ENCODE measurements around the gene MT1M. TPM values are rescaled to one million over a fixed set of nuclear protein-coding genes. Genes with fewer than 3 reads are reported as not detected.

The MT1M gene
- total RNA-seq, 1 experiment from 2014 or later, result 0.49 TPM

- H3K27me3 ChIP-seq (replicated peaks; ENCODE audit: insufficient read depth, low read depth, low read length, poor library complexity), result no peaks in the 10 kb centered on the region
- peaks cover 24% of the 10 kb centered on the region for H3K4me1 ChIP-seq (ENCODE audit: insufficient read depth, low read length, poor library complexity, severe bottlenecking)
- CTCF ChIA-PET, result no interaction called here
- H3K4me3 ChIP-seq (ENCODE audit: low read depth, low read length, poor library complexity, severe bottlenecking), result no peak overlapping the region
- intact Hi-C loops (cut with micrococcal nuclease; ENCODE audit: unreplicated experiment), result loop anchor here (5.0 kb wide), 2 partner anchors 77 to 97 kb away; partner anchors contain the start of gene MT1X
- H3K27ac ChIP-seq (ENCODE audit: low read depth, low read length, poor library complexity, severe bottlenecking), result no peak overlapping the region
- TF ChIP-seq EZH2 (IDR thresholded peaks at IDR 0.05; ENCODE audit: borderline replicate concordance, low read depth, low read length, poor library complexity, severe bottlenecking) (no peak), CTCF (conservative IDR thresholded peaks at IDR 0.05; ENCODE audit: low read depth, low read length) (no peak)
- BruUV-seq (replicated peaks), result no TSS peak
- no peaks in the 10 kb centered on the region for H3K9me3 ChIP-seq (ENCODE audit: low read depth, low read length, poor library complexity, severe bottlenecking)
- no peak for DNase-seq (ENCODE audit: low spot score)
- POLR2A ChIA-PET (ENCODE audit: low non-redundant PET), result no interaction called here
- H3K36me3 ChIP-seq (ENCODE audit: insufficient read depth, low read length, poor library complexity, severe bottlenecking), result no peaks in the 10 kb centered on the region
These were observed 27.5 kb upstream of the MT1M start for GRCh38 chr16:56604966-56605365.

GRCh38 chr16:56605475-56605874 is 27.0 kb upstream of the MT1M start:
- POLR2A ChIA-PET (ENCODE audit: low non-redundant PET), result no interaction called here
- Histone ChIP-seq H3K36me3 (ENCODE audit: insufficient read depth, low read length, poor library complexity, severe bottlenecking) (no peaks in the 10 kb centered on the region), H3K27ac (ENCODE audit: low read depth, low read length, poor library complexity, severe bottlenecking) (no peak overlapping the region), H3K4me1 (ENCODE audit: insufficient read depth, low read length, poor library complexity, severe bottlenecking) (peaks cover 29% of the 10 kb centered on the region), H3K9me3 (ENCODE audit: low read depth, low read length, poor library complexity, severe bottlenecking) (no peaks in the 10 kb centered on the region), H3K4me3 (ENCODE audit: low read depth, low read length, poor library complexity, severe bottlenecking) (no peak overlapping the region), H3K27me3 (replicated peaks; ENCODE audit: insufficient read depth, low read depth, low read length, poor library complexity) (no peaks in the 10 kb centered on the region)
- no TSS peak for BruUV-seq (replicated peaks)
- intact Hi-C loops (cut with micrococcal nuclease; ENCODE audit: unreplicated experiment), result loop anchor here (5.0 kb wide), 1 partner anchor 77 kb away; the partner anchor contains the start of gene MT1X
- CTCF ChIA-PET, result no interaction called here
- DNase-seq (ENCODE audit: low spot score), result no peak
- TF ChIP-seq CTCF (conservative IDR thresholded peaks at IDR 0.05; ENCODE audit: low read depth, low read length), result no peak
- no peak for TF ChIP-seq EZH2 (IDR thresholded peaks at IDR 0.05; ENCODE audit: borderline replicate concordance, low read depth, low read length, poor library complexity, severe bottlenecking)

- no peak overlapping the region for H3K4me3 ChIP-seq (ENCODE audit: low read depth, low read length, poor library complexity, severe bottlenecking)
- POLR2A ChIA-PET (ENCODE audit: low non-redundant PET), result no interaction called here
- CTCF ChIA-PET, result interaction anchor here (1.0 kb wide), 1 partner anchor 37 kb away, joined by 3 read pairs; no protein-coding TSS in a partner anchor
- H3K27ac ChIP-seq (ENCODE audit: low read depth, low read length, poor library complexity, severe bottlenecking), result no peak overlapping the region
- no peaks in the 10 kb centered on the region for H3K36me3 ChIP-seq (ENCODE audit: insufficient read depth, low read length, poor library complexity, severe bottlenecking)
- BruUV-seq (replicated peaks), result no TSS peak
- no peaks in the 10 kb centered on the region for H3K27me3 ChIP-seq (replicated peaks; ENCODE audit: insufficient read depth, low read depth, low read length, poor library complexity)
- no peak for DNase-seq (ENCODE audit: low spot score)
- intact Hi-C loops (cut with micrococcal nuclease; ENCODE audit: unreplicated experiment), result loop anchor here (5.0 kb wide), 1 partner anchor 76 kb away; the partner anchor contains the start of gene MT1X
- TF ChIP-seq CTCF (conservative IDR thresholded peaks at IDR 0.05; ENCODE audit: low read depth, low read length) (no peak), EZH2 (IDR thresholded peaks at IDR 0.05; ENCODE audit: borderline replicate concordance, low read depth, low read length, poor library complexity, severe bottlenecking) (no peak)
- H3K9me3 ChIP-seq (ENCODE audit: low read depth, low read length, poor library complexity, severe bottlenecking), result no peaks in the 10 kb centered on the region
- peaks cover 34% of the 10 kb centered on the region for H3K4me1 ChIP-seq (ENCODE audit: insufficient read depth, low read length, poor library complexity, severe bottlenecking)
These were observed 26.4 kb upstream of the MT1M start for GRCh38 chr16:56606071-56606475.
